Activated CD8-positive, alpha-beta memory T cell treated with anti-CD3 and anti-CD28 coated beads for 24 hours (primary cell): ENCODE measurements around the gene CFP.
"Not testable (repeated sequence)": the region's sequence is repeated elsewhere in the genome, so short reads cannot be mapped to it uniquely, and the experiment has no call there.

ENCODE experiments used
- DNase-seq: peaks from one replicate; pipeline ENCODE4 v3.0.0-alpha.2; 2020

The CFP gene

DNA sequence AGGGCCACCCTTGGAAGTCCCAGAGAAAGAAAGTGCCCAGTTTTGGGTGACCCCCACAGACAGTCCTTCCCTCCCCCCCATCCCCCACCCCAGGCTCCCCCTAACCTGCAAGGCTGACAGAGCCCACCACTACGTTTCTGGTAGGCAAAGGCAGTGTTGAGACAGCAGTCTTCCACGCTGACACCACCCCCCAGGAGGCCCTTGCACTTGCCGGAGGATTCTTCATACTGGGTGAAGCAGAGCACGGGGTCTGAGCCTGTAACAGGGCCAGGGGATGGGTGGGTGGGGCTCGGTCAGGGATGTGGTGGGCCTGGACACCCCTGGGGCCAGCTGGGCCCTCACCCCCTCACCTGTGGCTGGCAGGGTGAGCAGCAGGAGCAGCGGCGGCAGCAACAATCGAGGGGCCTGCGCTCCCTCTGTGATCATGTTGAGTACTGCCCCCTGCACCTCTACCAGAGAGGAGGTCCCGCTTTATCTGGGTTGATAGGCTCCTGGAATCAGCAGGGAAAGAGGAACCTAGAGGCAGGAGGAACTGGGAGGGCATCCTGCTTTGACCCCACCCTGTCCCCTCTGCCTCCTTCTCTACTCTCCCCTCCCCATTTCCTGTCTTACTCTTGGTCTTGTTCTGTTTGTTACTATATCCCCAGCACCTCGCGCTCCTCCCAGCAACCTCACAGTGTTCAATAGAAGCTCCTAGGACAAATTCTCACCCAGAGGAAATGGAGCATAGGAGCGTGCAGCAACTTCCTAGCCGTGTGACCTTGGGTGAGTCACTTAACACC, at the start of gene CFP:
Gene CFP (minus strand): TSS at position 512 of the 782 bp plus-strand sequence. CDS start 86 bp downstream, at position 426.
- DNase-seq = no peak

DNA sequence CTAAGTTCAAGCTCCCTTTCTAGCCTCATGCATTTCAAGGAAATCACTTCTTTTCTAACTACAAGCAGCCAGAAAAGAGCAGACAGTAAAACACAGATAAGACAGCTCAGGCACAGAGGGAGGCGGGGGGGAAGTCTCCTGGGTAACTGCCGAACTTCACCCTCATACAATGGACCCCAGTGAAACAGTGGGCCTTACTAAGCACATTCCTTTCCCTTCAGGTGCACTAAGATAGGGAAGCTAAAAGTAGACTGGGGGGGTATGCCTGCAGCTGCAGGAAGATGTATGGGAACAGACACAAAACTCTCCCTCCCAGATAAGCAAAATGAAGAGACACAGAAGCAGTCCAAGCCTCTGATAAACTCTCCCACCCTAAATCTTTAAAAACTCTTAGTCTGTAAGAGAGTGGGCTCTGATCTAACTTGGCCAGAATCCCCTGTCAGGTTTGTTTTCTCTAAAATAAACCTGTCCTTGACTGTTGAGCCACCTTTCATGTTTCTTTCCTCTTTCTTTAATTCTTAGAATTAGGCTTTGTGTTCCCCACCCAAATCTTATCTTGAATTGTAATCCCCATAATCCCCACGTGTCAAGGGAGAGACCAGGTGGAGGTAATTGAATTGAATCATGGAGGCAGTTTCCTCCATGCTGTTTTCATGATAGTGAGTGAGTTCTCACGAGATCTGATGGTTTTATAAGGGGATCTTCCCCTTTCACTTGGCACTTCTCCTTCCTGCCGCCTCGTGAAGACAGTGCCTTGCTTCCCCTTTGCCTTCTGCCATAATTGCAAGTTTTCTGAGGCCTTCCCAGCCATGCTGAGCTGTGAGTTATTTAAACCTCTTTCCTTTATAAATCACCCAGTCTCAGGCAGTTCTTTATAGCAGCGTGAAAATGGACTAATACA, 46.5 kb upstream of the CFP start:
- DNase-seq = not testable (repeated sequence)

DNA sequence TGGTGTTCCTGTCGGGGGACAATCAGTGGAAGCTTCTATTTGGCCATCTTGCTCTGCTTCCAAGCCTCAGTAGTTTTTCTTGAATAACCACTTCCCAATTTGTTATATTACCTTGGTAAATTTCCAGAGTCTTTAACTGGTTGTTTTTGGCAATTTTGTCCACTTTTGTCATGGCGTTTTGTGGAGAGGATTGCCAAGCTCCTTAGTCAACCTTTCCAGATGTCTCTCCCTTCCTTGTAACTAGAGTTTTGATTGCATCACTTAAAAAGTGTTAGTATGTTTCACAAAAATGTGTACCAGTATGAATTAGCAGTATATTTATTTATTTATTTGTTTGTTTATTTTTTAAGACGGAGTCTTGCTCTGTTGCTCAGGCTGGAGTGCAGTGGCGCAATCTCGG, 45.0 kb upstream of the CFP start:
- DNase-seq = no peak

DNA sequence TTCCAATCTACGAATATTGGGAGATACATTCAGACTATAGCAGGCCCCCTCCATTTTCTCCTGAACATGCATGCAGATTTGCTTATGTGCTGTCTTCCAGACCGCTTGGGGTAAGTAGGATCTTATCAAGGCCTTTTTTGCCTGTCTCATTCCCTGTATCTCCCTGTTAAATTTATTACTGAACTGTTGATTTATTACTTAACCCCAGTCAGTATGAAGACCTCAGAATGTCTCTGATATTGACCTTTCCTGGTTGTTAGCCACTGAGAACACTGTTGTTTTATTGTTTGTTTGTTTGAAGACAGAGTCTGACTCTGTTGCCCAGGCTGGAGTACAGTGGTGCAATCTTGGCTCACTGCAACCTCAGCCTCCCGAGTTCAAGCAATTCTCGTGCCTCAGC, 36.1 kb upstream of the CFP start:
- DNase-seq = not testable (repeated sequence)

DNA sequence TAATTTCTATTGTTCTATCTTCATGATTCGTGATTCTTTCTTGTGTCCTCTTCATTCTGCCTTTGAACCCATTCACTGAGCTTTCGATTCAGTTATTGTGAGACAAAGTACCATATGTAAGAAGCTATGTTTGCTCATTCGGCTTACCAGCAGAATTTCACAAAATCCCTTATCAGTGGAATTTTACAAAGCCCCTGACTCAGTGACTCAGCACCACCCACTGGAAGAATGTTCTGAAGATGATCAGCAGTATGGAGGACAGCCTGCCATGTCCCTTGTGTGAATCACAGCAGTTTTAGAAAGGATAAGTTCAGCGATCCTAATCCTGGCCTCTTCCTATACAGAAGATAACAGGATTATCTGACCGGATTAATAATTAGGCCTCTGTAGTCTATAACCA, 35.0 kb upstream of the CFP start:
- DNase-seq = no peak

DNA sequence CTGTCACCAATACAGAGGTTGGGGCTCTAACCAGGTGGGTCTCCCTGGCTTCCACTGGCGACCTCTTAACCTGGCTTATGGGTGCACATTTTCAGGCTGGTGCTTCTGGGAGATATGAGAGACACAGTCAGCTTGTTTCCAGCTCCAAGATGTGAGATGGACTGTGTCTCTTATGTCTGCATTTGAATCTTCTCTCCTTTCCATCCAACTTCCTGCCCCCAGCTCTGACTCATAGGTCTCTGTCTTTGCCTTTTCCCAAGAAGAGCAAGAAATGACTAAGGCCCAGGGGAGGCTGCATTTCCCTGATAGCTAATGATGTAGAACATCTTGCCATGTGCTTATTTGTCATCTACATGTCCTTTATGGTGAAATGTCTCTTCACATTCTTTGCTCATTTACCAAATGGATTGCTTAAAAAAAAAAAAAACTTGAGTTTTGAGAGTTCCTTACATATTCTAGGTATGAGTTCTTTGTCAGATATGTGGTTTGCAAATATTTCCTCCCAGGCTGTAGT, 32.5 kb upstream of the CFP start:
- peak; percentile 64 for DNase-seq

DNA sequence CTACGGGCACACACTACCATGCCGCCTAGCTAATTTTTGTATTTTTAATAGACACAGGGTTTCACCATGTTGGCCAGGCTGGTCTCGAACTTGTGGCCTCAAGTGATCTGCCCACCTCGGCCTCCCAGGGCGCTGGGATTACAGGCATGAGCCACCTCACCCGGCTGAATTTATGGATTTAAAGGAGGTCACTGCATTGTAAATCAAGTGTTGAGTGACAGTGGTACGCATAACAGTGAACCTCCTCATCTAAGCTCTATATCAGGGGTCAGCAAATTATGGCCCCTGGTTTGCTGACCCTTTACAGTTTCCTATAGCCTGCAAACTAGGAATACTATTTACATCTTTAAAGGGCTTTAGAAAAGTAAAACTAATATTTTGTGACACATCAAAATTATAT, 31.8 kb upstream of the CFP start:
- no peak for DNase-seq

DNA sequence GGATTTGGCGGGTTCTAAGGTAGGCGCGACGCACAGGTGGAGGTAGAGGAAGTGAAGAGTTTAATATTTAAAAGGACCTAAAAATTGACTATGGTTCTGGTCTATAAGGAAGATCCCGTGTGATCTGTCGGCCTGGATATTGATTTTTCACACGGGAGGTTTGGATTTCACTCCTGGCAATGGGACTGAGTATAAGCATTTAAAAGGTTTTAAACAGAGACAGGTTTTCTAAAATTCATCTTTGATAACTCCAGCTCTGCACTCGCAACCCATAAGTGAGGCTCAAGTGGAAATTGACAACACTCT, 29.6 kb upstream of the CFP start:
- DNase-seq = no peak

DNA sequence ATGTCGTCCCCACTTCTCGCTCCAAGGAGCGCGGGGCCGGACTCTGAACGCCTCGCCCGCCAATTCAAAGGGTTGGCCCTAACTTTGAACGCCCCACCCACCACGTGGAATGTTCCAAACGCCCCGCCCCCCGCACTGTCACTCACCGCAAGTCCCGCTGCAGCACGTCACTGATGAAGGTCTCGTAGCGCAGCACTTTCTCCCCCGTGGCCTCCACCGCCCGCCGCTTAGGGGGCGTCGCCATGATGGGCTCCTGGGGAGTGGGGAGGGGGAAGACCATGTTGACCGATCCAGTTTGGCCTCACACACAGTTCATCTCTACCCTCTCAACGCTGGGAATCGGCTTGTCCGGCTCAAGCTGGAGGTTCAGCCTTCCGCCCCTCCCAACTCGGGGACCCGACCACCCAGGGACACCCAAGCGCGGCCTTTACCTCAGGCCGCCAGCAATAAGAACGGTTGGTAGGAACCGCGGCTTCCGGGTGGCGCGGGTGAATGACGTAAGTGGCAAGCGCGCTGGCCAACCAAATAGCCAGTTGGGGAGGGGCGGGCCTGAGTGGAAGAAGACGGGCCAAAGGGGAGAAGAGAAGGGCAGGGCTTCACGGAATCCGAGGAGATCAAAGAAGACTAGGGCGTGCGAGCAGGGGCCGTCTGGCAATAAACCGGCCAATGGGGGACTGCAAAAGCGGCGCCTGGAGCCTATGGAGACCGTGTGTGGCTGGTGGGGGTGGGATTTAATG, 29.1 kb upstream of the CFP start, which contains the start of gene UXT:
Gene UXT (minus strand): TSS at position 497 of the 737 bp plus-strand sequence. CDS start 253 bp downstream, at position 244.
- DNase-seq = peak; percentile 93

DNA sequence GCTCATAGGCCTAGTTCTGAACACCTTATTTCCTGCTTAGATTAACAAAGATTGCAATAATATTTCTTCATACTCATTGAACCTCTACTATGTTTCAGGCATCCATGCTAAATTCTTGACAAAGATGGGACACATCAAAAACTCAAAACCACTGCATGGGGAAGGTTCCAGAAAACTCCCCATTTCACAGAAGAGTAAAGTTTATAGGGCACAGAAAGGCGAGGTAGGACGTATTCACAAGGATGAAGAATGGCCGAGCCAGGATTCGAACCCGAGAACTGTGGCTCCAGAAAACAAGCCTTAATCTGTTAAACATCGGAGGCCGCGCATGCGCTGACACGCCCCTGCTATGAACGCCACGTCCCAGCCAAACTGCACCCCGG, 28.6 kb upstream of the CFP start:
- DNase-seq = no peak

DNA sequence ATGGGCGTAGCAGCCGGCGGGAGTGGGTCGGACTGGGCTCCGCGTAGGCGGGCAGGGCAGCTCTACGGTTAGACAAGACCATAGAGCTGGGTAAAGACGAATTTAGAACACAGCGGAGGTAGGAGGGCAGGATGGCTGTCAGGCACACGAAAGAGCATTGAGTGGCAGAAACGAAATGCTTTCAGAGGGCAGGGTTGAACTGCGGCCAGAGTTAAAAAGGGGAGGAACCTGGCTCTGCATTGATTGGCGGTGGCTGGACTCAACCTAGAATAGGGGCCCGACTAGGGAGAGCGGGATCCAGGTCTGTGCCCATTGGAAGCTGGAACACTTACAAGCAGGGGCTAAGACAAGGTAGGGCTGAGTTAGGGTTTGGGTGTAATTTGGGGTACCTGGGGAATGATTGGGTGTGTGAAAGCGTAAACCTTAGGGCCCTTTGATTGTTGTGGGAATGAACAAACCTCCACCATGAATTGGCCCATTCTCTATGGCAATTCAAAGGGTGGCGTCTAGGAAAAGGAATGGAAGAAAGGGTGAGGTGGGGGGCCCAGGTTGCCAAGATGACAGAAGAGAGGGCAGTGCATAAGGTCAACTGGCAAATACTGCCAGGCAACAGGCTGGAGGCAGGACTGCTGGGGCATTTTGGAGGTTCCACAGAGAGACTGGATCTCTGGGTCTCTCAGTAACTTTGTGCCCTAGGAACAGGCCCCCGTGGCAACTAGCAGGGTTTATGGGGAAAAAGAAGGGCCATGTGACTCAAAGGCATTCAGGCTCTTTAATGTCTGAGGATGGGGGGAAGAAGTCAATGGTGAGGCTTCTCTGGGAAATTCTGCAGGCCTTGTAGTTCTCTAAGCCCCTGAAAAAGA, 21.5 kb upstream of the CFP start:
- peak; percentile 51 for DNase-seq

DNA sequence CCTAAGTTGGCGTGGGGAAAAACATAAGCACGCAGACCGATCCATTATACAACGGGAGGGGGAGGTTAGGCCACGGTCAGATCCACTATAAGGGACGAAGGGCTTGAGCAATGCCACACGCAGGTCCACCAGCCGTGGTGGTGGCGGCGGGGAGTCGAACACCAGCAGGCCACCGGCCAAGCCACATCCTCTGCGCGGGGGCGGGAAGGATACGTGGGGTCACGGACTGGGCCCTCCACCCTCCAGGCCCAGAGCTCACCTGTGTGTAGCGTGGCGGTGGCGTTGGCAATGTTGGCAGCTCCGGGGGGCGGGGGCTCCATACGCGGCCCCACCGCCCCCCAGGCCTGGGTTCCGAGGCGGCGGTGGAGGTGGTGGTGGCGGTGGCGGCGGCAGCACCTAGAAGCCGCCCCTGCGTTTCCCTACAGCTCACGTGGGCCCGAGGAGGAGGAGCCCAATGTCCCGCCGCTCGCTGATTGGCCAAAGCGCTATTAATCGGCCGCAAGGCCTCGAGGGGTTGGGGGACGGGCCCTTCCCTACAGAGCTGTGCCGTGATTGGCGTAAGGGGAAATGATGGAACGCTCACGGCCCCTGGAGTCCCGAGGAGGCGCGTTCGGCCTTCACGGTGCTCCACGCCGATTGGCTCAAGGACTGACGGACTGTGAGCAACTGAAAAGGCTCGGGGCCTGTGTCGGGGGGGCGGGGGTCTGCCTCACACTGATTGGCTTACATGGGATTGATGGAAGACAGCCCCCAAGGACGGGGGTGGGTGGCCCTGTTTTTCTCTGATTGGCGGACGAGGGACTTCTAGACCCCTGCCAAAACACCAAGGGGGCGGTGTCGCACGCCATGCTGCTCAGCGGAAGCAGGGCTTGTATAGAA, 20.7 kb upstream of the CFP start, which contains the start of gene ELK1:
Gene ELK1 (minus strand): TSS at position 400 of the 879 bp plus-strand sequence. CDS start 9,122 bp downstream, outside the sequence.
- DNase-seq = peak; percentile 88

DNA sequence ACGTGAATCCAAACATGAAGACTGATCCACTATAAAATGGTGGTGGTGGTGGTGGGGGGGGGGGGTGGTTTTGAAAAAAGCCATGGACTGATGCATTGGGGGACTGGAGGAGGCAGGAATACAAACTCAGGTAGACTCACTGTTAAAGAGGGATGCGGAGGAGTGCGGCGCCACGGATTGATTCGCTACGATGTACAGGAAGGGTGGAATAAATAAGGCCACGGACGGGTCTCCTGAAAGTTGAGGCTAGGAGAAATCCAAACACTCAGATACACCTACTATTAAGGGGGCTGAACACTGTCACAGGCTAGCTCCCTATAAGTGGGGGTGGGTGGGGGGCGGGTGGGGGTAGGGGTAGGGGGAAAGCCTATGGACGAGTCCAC, 20.0 kb upstream of the CFP start:
- no peak for DNase-seq

DNA sequence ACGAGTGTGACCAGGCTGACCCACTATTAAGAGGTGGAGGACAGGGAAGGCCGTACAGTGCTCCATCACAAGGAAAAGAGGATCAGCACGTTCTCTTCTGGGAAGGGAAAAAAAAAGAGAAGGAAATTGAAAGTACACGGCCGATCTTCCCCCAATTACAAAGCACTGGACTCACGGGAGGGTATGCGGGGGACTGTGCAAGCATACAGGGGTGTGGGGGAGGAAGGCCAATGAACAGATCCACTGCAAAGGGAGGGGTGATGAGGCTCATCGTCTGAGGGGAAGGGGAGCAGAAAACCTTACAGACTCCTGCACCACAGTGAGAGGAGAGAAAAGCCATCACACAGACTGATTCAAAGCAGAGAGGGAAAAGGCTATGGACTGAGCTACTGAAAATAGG, 19.5 kb upstream of the CFP start:
- DNase-seq = peak; percentile 41

DNA sequence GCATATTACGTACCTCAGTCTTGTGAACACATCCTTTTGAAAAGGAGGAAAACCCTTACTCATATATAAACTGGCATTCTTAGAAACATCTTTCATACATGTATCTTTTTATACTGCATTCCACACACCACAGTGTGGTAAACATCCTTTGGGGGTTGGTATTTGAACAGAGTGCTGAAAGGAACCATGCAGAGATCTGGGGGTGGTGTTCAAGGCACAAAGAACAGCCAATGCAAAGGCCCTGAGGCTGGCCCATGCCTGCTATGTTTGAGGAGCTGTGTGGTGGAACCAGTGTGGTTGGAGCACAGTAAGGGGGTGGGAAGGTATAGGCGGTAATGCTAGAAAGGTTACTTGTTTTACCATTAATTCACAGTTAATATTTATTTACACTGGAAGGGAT, 18.6 kb upstream of the CFP start:
- DNase-seq = peak; percentile 53

DNA sequence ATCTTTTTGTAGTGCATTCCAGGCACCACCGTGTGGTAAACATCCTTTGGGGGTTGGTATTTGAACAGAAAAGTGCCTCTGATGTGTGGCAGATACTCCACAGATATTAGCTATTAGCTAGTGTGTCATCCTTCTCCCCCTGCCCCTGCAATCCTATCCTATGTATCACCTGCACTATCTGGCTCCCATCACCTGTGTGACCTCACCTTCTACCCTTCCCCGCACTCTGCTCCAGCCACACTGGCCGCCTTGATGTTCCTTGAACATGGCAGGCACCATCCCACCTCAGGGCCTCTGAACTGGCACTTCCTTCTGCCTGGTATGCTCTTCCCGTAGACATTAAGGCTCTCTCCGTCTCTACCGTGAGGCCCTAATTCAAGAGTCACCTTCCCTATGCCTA, 16.9 kb upstream of the CFP start:
- DNase-seq = peak; percentile 46

DNA sequence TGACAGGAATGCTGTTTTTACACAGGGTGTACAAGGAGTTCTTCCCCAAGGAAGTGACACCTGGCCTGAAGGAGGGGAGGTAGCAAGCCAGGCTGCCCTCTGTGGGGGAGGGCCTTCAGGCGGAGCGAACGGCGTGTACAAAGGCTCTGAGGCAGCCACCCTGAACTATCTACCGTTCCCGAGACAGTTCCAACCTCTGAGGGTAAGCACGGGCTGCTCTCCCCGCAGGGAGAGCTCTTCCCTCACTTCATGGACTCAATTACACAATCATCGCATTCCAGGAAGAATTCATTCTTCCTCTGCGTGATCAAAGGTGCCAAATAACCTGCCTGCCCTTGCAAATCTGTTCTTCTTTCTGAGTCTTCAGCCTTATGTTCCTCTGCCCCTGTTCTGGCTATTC, 15.8 kb upstream of the CFP start:
- peak; percentile 37 for DNase-seq

DNA sequence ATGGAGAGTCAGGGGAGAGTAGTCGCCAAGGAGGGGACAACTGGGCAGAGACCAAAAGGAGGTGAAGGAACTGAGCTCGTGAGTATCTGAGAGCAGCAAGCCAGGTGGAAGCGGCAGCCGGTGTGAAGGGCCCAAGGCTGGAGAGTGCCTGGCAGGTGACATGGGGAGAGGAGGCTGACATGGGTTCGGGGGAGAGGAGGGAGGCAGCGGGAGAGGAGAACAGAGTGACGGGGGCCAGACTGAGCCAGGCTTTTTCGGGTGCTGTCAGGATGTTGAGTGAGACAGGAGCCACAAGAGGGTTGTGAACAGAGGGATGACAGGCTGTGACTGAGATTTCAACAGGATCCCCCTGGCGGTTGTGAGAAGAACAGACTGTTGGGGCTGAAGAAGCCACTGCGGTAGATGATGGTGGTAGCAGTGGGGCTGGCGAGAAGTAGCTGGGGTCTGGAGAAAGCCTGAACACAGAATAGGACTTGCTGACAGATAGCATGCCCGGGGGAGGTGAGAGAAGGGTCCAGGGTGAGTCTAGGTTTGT, 14.9 kb upstream of the CFP start:
- DNase-seq = peak; percentile 52

DNA sequence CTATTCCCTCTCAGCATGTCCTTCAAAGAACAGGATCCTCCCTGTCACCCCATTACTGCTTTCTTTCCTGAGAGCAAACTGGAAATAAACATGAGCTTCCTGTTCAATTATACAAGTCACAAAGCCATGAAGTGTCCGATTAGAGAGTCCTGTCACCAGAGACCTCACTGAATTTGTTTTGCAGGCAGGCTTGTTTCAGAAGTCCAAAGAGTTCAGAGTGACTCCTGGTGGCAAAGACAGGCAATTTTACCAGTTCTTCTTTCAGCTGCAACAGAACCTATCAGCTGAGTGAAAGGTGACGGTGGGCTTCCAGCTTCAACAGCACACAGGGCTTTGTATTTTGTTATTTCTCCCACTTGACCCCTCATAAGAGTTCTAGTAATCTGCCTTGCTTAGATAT, 14.2 kb upstream of the CFP start:
- peak; percentile 24 for DNase-seq

DNA sequence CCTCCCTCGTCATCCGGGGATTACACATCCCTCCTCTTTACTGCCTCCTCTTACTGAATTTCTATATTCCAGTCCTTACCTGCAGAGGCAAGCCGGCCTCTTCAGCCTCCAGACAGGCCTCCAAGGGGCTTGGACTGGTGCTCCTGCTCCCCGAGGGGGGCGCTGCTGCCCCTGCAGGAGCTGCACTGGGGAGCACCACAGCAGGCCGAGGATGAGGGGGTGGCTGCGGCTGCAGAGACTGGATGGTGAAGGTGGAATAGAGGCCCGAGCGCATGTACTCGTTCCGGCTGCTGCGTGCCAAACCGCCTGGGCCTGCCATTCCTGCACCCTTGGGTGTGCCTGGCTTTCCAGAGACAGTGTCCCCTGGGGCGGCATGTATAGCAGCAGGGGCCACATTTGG, 9.1 kb upstream of the CFP start:
- no peak for DNase-seq
